Naive B cell (primary cell): Measurements from ENCODE around the gene B4GALT4. TPM values are rescaled to one million over a fixed set of nuclear protein-coding genes. Genes with fewer than 3 reads are reported as not detected.
A peak's percentile ranks its signal among the peaks of the same experiment; 100 is the strongest.
"Not testable (repeated sequence)": the region's sequence is repeated elsewhere in the genome, so short reads cannot be mapped to it uniquely, and the experiment has no call there.

Experiments
- ATAC-seq, 2 donors: fragments of 150-1000 bp; cut with Tn5 transposase; 2 replicates each; pipeline ENCODE4 v1.10.0; 2021; ENCODE audit warnings: low read depth in 2 of 2, mild to moderate bottlenecking in 2 of 2, moderate library complexity in 2 of 2
- DNase-seq: peaks from one replicate; pipeline ENCODE4 v3.0.0; 2022
- H3K27ac Mint-ChIP-seq, 6 donors: one replicate each; pipeline ENCODE4 v1.8.0; 2020 to 2022; ENCODE audit warnings: mild to moderate bottlenecking in 6 of 6, mixed read lengths in 6 of 6, moderate library complexity in 5 of 6, inconsistent platforms in 2 of 6
- H3K27me3 Mint-ChIP-seq, 3 donors: one replicate each; pipeline ENCODE4 v1.8.0; 2021 to 2022; ENCODE audit warnings: mixed read lengths in 3 of 3, mild to moderate bottlenecking in 1 of 3
- H3K36me3 Mint-ChIP-seq, 2 donors: one replicate each; pipeline ENCODE4 v1.8.0; 2020 to 2022; ENCODE audit warnings: mixed read lengths in 2 of 2, inconsistent platforms in 1 of 2, mild to moderate bottlenecking in 1 of 2
- H3K4me1 Mint-ChIP-seq, 3 donors: one replicate each; pipeline ENCODE4 v1.8.0; 2020 to 2022; ENCODE audit warnings: mixed read lengths in 3 of 3, inconsistent platforms in 1 of 3, mild to moderate bottlenecking in 1 of 3, moderate library complexity in 1 of 3
- H3K4me3 Mint-ChIP-seq, 8 donors: one replicate each; pipeline ENCODE4 v1.8.0; 2020 to 2022; ENCODE audit warnings: mild to moderate bottlenecking in 8 of 8, mixed read lengths in 8 of 8, moderate library complexity in 8 of 8, inconsistent platforms in 2 of 8
- H3K9me3 Mint-ChIP-seq, 7 donors: one replicate each; pipeline ENCODE4 v1.8.0; 2020 to 2022; ENCODE audit warnings: mixed read lengths in 7 of 7, mild to moderate bottlenecking in 5 of 7, inconsistent platforms in 2 of 7, moderate library complexity in 1 of 7
- polyA plus RNA-seq, 6 donors: library from polyadenylated mRNA; unstranded; fragments of 300-500 nt; fragmentation: Illumina TruSeq; gene quantifications; one replicate each; pipeline ENCODE4 v1.2.3, GENCODE V29; 2021; ENCODE audit warnings: low read depth in 6 of 6

Gene B4GALT4, protein sequence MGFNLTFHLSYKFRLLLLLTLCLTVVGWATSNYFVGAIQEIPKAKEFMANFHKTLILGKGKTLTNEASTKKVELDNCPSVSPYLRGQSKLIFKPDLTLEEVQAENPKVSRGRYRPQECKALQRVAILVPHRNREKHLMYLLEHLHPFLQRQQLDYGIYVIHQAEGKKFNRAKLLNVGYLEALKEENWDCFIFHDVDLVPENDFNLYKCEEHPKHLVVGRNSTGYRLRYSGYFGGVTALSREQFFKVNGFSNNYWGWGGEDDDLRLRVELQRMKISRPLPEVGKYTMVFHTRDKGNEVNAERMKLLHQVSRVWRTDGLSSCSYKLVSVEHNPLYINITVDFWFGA
- polyA plus RNA-seq = 1 to 10 TPM; 6.8 to 9.0 (median 8.1) TPM

DNA sequence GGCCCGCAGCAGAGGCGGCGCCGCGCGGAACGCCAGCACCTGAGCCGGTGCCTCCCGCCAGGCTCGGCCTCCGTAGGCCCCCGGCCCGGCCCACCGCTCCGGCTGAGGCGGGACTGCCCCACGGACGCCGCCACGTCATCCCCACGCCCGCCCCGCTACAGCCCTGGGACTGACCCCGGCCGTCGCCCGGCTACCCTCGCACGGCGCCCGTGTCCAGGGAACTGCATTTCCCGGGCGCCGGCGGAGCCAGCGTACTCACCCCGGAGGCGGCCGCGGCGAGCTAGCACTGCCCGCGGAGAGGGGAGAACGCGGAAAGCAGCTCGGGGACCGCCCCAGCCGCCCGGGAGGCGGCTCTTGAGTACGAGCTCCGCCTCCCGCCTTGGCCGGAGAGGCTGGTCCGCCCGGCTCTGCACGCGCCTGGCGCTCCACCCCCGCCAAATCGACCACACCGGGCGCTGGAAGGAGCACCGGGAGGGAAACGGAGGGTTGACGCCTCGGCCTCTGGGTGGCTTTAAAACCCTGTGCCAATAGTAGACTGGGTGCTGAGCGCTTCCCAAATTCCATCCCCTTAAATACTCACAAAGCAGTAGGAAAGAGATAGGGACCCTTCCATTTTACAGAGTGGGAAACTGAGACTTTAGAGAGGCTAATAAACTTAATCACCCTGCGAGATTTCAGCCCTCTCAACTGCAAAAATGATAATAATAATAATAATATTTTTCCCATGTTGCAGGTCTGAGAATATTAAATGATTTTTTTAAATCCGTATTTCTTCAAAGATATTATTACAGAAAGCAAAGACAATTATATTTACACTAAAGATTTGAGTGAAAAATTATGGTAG, at the start of gene B4GALT4:
Gene B4GALT4, minus strand, starts transcription at position 288 of the 844 bp plus-strand sequence. CDS start 10,779 bp downstream, outside the sequence.
- H3K36me3 Mint-ChIP-seq = peaks cover 0 to 5% of the 10 kb centered on the region in 2 donors
- peak; percentile 75 for DNase-seq
- H3K4me1 Mint-ChIP-seq = peaks cover 21 to 42% (median 23%) of the 10 kb centered on the region in 3 donors
- ATAC-seq = peak; percentile 77 to 83
- H3K4me3 Mint-ChIP-seq = peak within 1 kb of the TSS; percentile 78 to 96 (median 90)
- peaks cover 0 to 2% (median 0%) of the 10 kb centered on the region in 7 donors for H3K9me3 Mint-ChIP-seq
- no peaks in the 10 kb centered on the region for H3K27me3 Mint-ChIP-seq
- H3K27ac Mint-ChIP-seq = peak within 1 kb of the TSS; percentile 59 to 82 (median 73)

- H3K4me3 Mint-ChIP-seq = no peak overlapping the region
- H3K4me1 Mint-ChIP-seq = peaks cover 12 to 16% (median 16%) of the 10 kb centered on the region in 3 donors
- peaks cover 0 to 42% (median 20%) of the 10 kb centered on the region in 3 donors for H3K27me3 Mint-ChIP-seq
- peaks cover 11 to 43% (median 26%) of the 10 kb centered on the region in 7 donors for H3K9me3 Mint-ChIP-seq
- ATAC-seq (no peak), DNase-seq (no peak)
- peaks cover 15 to 26% of the 10 kb centered on the region in 2 donors for H3K36me3 Mint-ChIP-seq
- H3K27ac Mint-ChIP-seq = no peak overlapping the region
These were observed 48.7 kb upstream of the B4GALT4 start for GRCh38 chr3:119289404-119289770.

- Mint-ChIP-seq H3K27ac (no peak overlapping the region), H3K4me1 (peaks cover 11 to 16% (median 15%) of the 10 kb centered on the region in 3 donors), H3K9me3 (peaks cover 11 to 48% (median 30%) of the 10 kb centered on the region in 7 donors), H3K27me3 (peaks cover 0 to 42% (median 20%) of the 10 kb centered on the region in 3 donors), H3K36me3 (peaks cover 17 to 26% of the 10 kb centered on the region in 2 donors), H3K4me3 (no peak overlapping the region)
- DNase-seq = no peak
- no peak for ATAC-seq
These were observed 48.2 kb upstream of the B4GALT4 start for GRCh38 chr3:119288669-119289403.

- Mint-ChIP-seq H3K4me1 (no peaks in the 10 kb centered on the region), H3K27me3 (no peaks in the 10 kb centered on the region), H3K4me3 (no peak overlapping the region), H3K9me3 (peaks cover 9 to 33% (median 26%) of the 10 kb centered on the region in 7 donors), H3K36me3 (peaks cover 15 to 17% of the 10 kb centered on the region in 2 donors), H3K27ac (peak overlapping the region in 2 of 6 donors; percentile 10 to 13)
- ATAC-seq (no peak), DNase-seq (no peak)
These were observed 39.0 kb upstream of the B4GALT4 start for GRCh38 chr3:119279584-119280243.

DNA sequence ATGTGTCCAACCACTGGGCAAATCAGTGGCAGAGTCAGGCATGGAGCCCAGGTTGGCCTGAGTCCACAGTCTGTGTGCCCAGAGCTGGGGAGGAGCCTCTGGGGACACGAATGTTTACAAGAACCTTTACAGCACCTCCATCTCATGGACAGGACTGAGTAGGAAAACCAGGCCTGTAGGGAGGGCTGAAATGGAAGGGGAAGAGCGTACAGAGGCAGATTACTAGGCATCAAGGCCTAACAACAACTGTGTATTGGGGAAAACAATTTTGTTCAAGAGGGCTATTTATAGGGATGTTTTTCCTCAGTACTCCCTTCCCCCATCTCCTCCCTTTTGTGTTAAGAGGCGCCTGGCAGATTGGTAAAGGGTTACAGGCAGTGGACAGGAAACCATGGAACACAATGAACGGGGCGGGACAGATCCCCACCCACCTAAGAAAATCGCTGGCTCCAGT, 38.5 kb upstream of the B4GALT4 start:
- no peak for ATAC-seq
- H3K4me3 Mint-ChIP-seq = no peak overlapping the region
- no peaks in the 10 kb centered on the region for H3K27me3 Mint-ChIP-seq
- H3K9me3 Mint-ChIP-seq = peaks cover 9 to 27% (median 22%) of the 10 kb centered on the region in 7 donors
- peaks cover 15 to 17% of the 10 kb centered on the region in 2 donors for H3K36me3 Mint-ChIP-seq
- DNase-seq = no peak
- no peaks in the 10 kb centered on the region for H3K4me1 Mint-ChIP-seq
- H3K27ac Mint-ChIP-seq = peak overlapping the region in 1 of 6 donors; percentile 10

DNA sequence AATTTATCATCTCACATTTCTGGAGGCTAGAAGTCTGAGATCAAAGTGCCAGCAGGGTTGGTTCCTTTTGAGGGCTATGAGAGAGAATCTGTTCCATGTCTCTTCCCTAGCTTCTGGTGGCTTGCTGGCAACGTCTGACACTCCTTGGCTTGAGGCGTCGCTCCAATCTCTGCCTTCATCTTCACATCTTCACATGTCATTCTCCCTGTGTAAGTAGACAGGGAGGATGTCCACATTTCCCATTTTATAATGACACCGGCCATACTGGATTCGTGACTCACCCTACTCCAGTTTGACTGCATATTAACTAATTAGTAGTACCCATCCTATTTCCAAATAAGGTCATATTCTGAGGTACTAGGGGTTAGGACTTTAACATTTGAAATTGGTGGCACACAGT, 36.0 kb upstream of the B4GALT4 start:
- Mint-ChIP-seq H3K27me3 (no peaks in the 10 kb centered on the region), H3K9me3 (peaks cover 2 to 4% (median 3%) of the 10 kb centered on the region in 7 donors), H3K36me3 (peaks cover 3% of the 10 kb centered on the region in 2 donors), H3K4me3 (no peak overlapping the region), H3K27ac (no peak overlapping the region), H3K4me1 (no peaks in the 10 kb centered on the region)
- DNase-seq (no peak), ATAC-seq (no peak)

DNA sequence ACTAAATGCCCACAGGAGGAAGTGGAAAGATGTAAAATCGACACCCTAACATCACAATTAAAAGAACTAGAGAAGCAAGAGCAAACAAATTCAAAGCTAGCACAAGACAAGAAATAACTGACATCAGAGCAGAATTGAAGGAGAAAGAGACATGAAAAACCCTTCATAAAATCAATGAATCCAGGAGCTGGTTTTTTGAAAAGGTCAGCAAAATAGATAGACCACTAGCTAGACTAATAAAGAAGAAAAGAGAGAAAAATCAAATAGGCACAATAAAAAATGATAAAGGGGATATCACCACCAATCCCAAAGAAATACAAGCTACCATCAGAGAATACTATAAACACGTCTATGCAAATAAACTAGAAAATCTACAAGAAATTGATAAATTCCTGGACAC, 29.5 kb upstream of the B4GALT4 start:
- DNase-seq, H3K4me3 Mint-ChIP-seq, H3K4me1 Mint-ChIP-seq, H3K36me3 Mint-ChIP-seq, ATAC-seq: not testable (repeated sequence)
- peak overlapping the region in 1 of 6 donors; percentile 10 for H3K27ac Mint-ChIP-seq
- peaks cover 5 to 38% (median 21%) of the 10 kb centered on the region in 3 donors for H3K27me3 Mint-ChIP-seq
- peaks cover 3 to 11% (median 4%) of the 10 kb centered on the region in 7 donors for H3K9me3 Mint-ChIP-seq

DNA sequence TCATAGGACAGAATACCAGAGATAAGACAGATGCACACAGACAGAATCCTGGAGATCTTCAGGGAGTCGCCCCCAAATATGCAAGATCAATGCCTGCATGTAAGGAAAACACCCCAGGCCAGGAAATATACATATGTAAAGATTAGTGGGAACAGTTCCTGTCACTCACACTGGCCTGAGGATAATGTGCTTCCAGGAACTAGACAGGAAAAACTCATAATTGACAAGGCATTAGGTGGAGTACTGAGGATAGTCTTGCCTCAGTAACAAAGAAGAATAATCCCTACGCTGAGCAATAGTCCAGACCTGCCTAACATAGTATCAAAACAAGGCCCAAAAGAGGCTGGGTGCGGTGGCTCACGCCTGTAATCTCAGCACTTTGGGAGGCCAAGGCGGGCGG, 20.4 kb upstream of the B4GALT4 start:
- Mint-ChIP-seq H3K27me3 (peaks cover 0 to 11% (median 5%) of the 10 kb centered on the region in 3 donors), H3K9me3 (peaks cover 0 to 2% (median 0%) of the 10 kb centered on the region in 7 donors), H3K36me3 (no peaks in the 10 kb centered on the region), H3K4me3 (no peak overlapping the region), H3K27ac (no peak overlapping the region), H3K4me1 (peaks cover 13 to 21% (median 17%) of the 10 kb centered on the region in 3 donors)
- ATAC-seq (no peak), DNase-seq (no peak)

GRCh38 chr3:119259821-119260220, 19.1 kb upstream of the B4GALT4 start:
- Mint-ChIP-seq H3K4me1 (peaks cover 13 to 21% (median 17%) of the 10 kb centered on the region in 3 donors), H3K4me3 (no peak overlapping the region), H3K27me3 (peaks cover 0 to 11% (median 5%) of the 10 kb centered on the region in 3 donors), H3K27ac (peak overlapping the region in 1 of 6 donors; percentile 32), H3K9me3 (peaks cover 0 to 2% (median 0%) of the 10 kb centered on the region in 7 donors), H3K36me3 (no peaks in the 10 kb centered on the region)
- DNase-seq = no peak
- no peak for ATAC-seq

GRCh38 chr3:119258915-119259314, 18.2 kb upstream of the B4GALT4 start:
- no peaks in the 10 kb centered on the region for H3K36me3 Mint-ChIP-seq
- H3K4me1 Mint-ChIP-seq = peaks cover 13 to 21% (median 17%) of the 10 kb centered on the region in 3 donors
- H3K27ac Mint-ChIP-seq = peak overlapping the region in 2 of 6 donors; percentile 7 to 8
- peak; percentile 94 to 95 for ATAC-seq
- DNase-seq = no peak
- H3K9me3 Mint-ChIP-seq = peaks cover 0 to 2% (median 0%) of the 10 kb centered on the region in 7 donors
- H3K27me3 Mint-ChIP-seq = peaks cover 0 to 6% (median 4%) of the 10 kb centered on the region in 3 donors
- no peak overlapping the region for H3K4me3 Mint-ChIP-seq

DNA sequence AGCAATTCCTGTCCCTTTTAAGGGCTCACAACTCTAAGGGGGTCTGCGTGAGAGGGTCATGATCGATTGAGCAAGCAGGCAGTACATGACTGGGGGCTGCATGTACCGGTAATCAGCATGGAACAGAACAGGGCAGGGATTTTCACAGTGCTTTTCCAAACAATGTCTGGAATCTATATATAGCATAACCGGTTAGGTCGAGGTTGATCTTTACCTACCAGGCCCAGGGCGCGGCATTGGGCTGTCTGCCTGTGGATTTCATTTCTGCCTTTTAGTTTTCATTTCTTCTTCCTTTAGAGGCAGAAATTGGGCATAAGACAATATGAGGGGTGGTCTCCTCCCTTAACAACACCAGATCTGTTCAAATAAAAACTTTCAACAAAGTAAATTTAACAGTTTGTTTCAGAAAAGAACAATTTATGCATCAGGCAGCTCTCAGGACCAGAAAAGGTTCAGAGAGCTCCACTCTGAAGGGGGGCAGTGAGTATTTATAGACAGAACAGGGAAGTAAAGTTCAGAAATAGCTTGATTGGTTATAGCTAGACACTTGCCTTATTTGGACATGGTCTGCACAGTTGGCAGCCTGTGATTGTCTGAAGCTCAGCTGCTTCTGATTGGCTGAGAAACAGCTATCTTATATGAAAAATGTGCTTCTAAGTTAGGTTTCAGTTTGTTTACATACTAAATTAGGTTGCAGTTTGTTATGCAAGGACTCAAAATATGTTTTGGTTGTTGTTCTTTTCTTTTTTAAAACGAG, 17.2 kb upstream of the B4GALT4 start:
- ATAC-seq = peak; percentile 61 to 64
- Mint-ChIP-seq H3K36me3 (no peaks in the 10 kb centered on the region), H3K27ac (peak overlapping the region in 3 of 6 donors; percentile 42 to 79 (median 78)), H3K4me1 (peaks cover 13 to 21% (median 17%) of the 10 kb centered on the region in 3 donors), H3K4me3 (peak overlapping the region in 2 of 8 donors; percentile 45 to 57), H3K27me3 (no peaks in the 10 kb centered on the region), H3K9me3 (peaks cover 0 to 2% (median 0%) of the 10 kb centered on the region in 7 donors)
- no peak for DNase-seq

DNA sequence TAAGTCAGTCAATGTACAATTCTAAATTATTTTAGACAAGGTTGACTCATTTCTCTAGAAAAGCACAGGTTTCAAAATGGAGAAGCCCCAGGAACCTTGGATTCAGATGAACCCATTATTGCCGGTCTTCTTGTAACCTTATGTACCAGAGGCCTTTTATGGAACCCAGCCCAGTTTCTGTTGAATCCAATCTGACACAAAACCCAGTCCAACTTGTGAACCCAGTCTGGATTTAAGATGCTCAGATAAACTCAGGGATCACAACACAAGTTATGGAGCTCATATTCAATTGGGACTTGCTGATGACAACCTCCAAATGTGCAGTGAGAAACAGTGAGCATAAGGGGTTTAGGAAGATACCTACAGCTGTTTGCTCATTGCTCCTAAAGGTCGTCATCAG, 16.4 kb upstream of the B4GALT4 start:
- DNase-seq (no peak), ATAC-seq (no peak)
- H3K36me3 Mint-ChIP-seq = no peaks in the 10 kb centered on the region
- no peak overlapping the region for H3K27ac Mint-ChIP-seq
- no peak overlapping the region for H3K4me3 Mint-ChIP-seq
- H3K4me1 Mint-ChIP-seq = peaks cover 13 to 21% (median 17%) of the 10 kb centered on the region in 3 donors
- H3K9me3 Mint-ChIP-seq = peaks cover 0 to 2% (median 0%) of the 10 kb centered on the region in 7 donors
- no peaks in the 10 kb centered on the region for H3K27me3 Mint-ChIP-seq
